HepG2 (cell line): ENCODE data around the gene CFL1. TPM values are rescaled to one million over a fixed set of nuclear protein-coding genes. Genes with fewer than 3 reads are reported as not detected.
A peak's percentile ranks its signal among the peaks of the same experiment; 100 is the strongest.

Source experiments
- CC2D1A ChIP-seq: sonication (generic); formaldehyde crosslinking; IDR thresholded peaks from 2 replicates; pipeline ENCODE4 v1.8.1; 2023; ENCODE audit warnings: mild to moderate bottlenecking, missing genetic modification reagents
- DPF2 ChIP-seq: sonication (generic); formaldehyde crosslinking; IDR thresholded peaks from 2 replicates; pipeline ENCODE4 v1.4.0; 2020; ENCODE audit warnings: mild to moderate bottlenecking, low read depth, missing genetic modification reagents, borderline replicate concordance
- ISL2 ChIP-seq: sonication (generic); formaldehyde crosslinking; IDR thresholded peaks from 2 replicates; pipeline ENCODE4 v1.5.0; 2020; ENCODE audit warnings: missing genetic modification reagents
- KMT2B ChIP-seq: IDR thresholded peaks from 2 replicates; pipeline ENCODE4 v1.6.1; 2016; ENCODE audit warnings: missing genetic modification reagents, missing compliant biosample characterization
- MEIS1 ChIP-seq: sonication (generic); formaldehyde crosslinking; IDR thresholded peaks from 2 replicates; pipeline ENCODE4 v1.9.0; 2021; ENCODE audit warnings: mild to moderate bottlenecking, missing genetic modification reagents, moderate library complexity, borderline replicate concordance
- MTF1 ChIP-seq: sonication (generic); formaldehyde crosslinking; IDR thresholded peaks from 2 replicates; pipeline ENCODE4 v1.5.0; 2020; ENCODE audit warnings: missing genetic modification reagents
- POLR2G ChIP-seq: fragments of 200-400 bp; formaldehyde crosslinking; IDR thresholded peaks from 2 replicates; pipeline ENCODE4 v1.6.1; 2018; ENCODE audit warnings: mild to moderate bottlenecking, low read depth, low read length, moderate library complexity
- RAD21 ChIP-seq: fragments of 450-650 bp; formaldehyde crosslinking; IDR thresholded peaks from 2 replicates; pipeline ENCODE4 v1.5.0; 2020; ENCODE audit warnings: mild to moderate bottlenecking
- RBM39 ChIP-seq: fragments of 200-400 bp; formaldehyde crosslinking; IDR thresholded peaks from one replicate; pipeline ENCODE4 v1.6.1; 2018; ENCODE audit warnings: antibody characterized with exemption, mild to moderate bottlenecking, low read depth, low read length; ENCODE audit not compliant: poor library complexity, severe bottlenecking
- STAG1 ChIP-seq: sonication (generic); formaldehyde crosslinking; IDR thresholded peaks from 2 replicates; pipeline ENCODE4 v1.4.0; 2020; ENCODE audit warnings: missing genetic modification reagents
- TBX2 ChIP-seq: sonication (generic); formaldehyde crosslinking; IDR thresholded peaks from 2 replicates; pipeline ENCODE4 v1.5.0; 2020; ENCODE audit warnings: missing genetic modification reagents, mild to moderate bottlenecking, borderline replicate concordance
- TRIM24 ChIP-seq: sonication (generic); formaldehyde crosslinking; IDR thresholded peaks from 2 replicates; pipeline ENCODE4 v1.8.0; 2022; ENCODE audit warnings: mild to moderate bottlenecking, missing genetic modification reagents
- ZBTB4 ChIP-seq: sonication (generic); formaldehyde crosslinking; IDR thresholded peaks from 2 replicates; pipeline ENCODE4 v1.4.0; 2020; ENCODE audit warnings: missing genetic modification reagents, mild to moderate bottlenecking, borderline replicate concordance
- ZBTB7B ChIP-seq: sonication (generic); formaldehyde crosslinking; IDR thresholded peaks from 2 replicates; pipeline ENCODE4 v1.4.0; 2020; ENCODE audit warnings: missing genetic modification reagents
- ZNF34 ChIP-seq: sonication (generic); formaldehyde crosslinking; IDR thresholded peaks from 2 replicates; pipeline ENCODE4 v1.4.0; 2020; ENCODE audit warnings: mild to moderate bottlenecking, missing genetic modification reagents, borderline replicate concordance
- ZNF550 ChIP-seq: sonication (generic); formaldehyde crosslinking; IDR thresholded peaks from 2 replicates; pipeline ENCODE4 v1.4.0; 2020; ENCODE audit warnings: mild to moderate bottlenecking, missing genetic modification reagents, borderline replicate concordance
- ZNF703 ChIP-seq: sonication (generic); formaldehyde crosslinking; IDR thresholded peaks from 2 replicates; pipeline ENCODE4 v1.5.1; 2020; ENCODE audit warnings: missing genetic modification reagents, mild to moderate bottlenecking, moderate library complexity, borderline replicate concordance
- polyA plus RNA-seq, 8 experiments: library from polyadenylated mRNA; depleted of rRNA in 3 of 8; stranded (reverse) in 7 of 8; unstranded in 1 of 8; fragments of >200 nt; fragmentation: Illumina TruSeq in 4 of 8; extraction: Trizol in 4 of 8; gene quantifications; 2 replicates each; pipeline versions ENCODE4 v1.2.1 to v1.2.3, GENCODE V29; 2011 to 2016; ENCODE audit warnings: low read depth in 4 of 8, missing spikeins in 1 of 8, mixed read lengths in 1 of 8; ENCODE audit not compliant: insufficient read depth in 1 of 8
- total RNA-seq, 5 experiments: library from RNA; depleted of rRNA; stranded (reverse); fragments of >200 nt; fragmentation: Illumina TruSeq; extraction: Trizol; gene quantifications; 2 replicates each; pipeline ENCODE4 v1.2.3, GENCODE V29; 2016; ENCODE audit warnings: low read depth in 1 of 5
- TF ChIP-seq, protein P1 (sequence below): sonication (generic); formaldehyde crosslinking; IDR thresholded peaks from 2 replicates; pipeline ENCODE4 v1.4.0; 2020; ENCODE audit warnings: missing genetic modification reagents
- TF ChIP-seq, protein P2 (sequence below): sonication (generic); formaldehyde crosslinking; IDR thresholded peaks from 2 replicates; pipeline ENCODE4 v1.4.0; 2020; ENCODE audit warnings: mild to moderate bottlenecking, missing genetic modification reagents

CFL1 gene
- total and polyA plus RNA-seq, 2 of the 13 experiments (the other 11 are each of a cell fraction or from before 2014, with no cell fraction given), result 379 to 383 TPM

DNA sequence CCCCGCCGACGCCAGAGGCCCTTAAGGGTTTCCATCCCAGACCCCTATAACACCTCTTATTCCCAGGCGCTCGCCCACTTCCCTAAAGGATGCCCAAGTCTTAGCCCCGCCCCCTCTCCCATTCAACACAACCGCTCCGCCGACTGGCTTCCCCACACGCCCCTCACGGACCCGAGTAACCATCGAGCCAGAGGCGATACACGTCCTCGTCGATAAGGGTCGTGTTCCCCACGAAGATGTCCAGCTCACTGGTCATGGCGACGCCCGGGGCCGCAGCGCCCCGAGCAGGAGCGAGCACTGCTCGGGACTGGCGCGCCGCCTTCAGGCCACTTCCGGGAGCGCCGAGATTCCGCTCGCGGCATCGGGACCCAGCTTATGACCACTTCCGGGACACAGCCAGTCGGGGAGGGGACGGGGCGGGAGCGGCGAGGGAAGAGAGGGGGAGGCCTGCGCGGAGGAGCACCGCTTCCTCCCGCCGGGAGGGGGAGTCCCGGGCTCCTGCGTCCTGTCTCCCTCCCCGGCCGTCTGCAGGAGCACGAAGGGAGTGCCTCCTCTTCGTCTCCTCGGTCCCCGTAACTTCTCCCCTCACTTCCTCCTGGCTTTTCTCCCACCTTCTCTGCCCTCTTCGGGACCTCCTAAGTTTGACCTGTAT is 30.3 kb upstream of the CFL1 start, which contains the start of gene FIBP (continued):
- TF ChIP-seq MEIS1, result no peak
- no peak for TF ChIP-seq TRIM24
- no peak for TF ChIP-seq DPF2 (CRISPR knock-in tag)
- TF ChIP-seq ISL2, result peak; percentile 72
- no peak for TF ChIP-seq MTF1 (CRISPR knock-in tag)
- TF ChIP-seq, protein P1, sequence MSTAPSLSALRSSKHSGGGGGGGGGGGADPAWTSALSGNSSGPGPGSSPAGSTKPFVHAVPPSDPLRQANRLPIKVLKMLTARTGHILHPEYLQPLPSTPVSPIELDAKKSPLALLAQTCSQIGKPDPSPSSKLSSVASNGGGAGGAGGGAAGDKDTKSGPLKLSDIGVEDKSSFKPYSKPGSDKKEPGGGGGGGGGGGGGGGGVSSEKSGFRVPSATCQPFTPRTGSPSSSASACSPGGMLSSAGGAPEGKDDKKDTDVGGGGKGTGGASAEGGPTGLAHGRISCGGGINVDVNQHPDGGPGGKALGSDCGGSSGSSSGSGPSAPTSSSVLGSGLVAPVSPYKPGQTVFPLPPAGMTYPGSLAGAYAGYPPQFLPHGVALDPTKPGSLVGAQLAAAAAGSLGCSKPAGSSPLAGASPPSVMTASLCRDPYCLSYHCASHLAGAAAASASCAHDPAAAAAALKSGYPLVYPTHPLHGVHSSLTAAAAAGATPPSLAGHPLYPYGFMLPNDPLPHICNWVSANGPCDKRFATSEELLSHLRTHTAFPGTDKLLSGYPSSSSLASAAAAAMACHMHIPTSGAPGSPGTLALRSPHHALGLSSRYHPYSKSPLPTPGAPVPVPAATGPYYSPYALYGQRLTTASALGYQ (CRISPR knock-in tag), result no peak
- TF ChIP-seq RBM39, result peak; percentile 66
- no peak for TF ChIP-seq ZBTB7B (CRISPR knock-in tag)
- TF ChIP-seq RAD21 (CRISPR knock-in tag), result peak; percentile 78; the same call in 1 of the 2 replicates
- TF ChIP-seq POLR2G, result peak; percentile 92
- TF ChIP-seq STAG1 (CRISPR knock-in tag), result peak; percentile 53
- TF ChIP-seq CC2D1A (CRISPR knock-in tag), result no peak
- 0 out of 2 replicates have a peak, but pooled peaks have one; percentile 35 for TF ChIP-seq ZBTB4 (CRISPR knock-in tag)
- no peak for TF ChIP-seq ZNF34 (CRISPR knock-in tag)
- peak; percentile 51 for TF ChIP-seq TBX2 (CRISPR knock-in tag)
- no peak; the same call in 1 of the 2 replicates for TF ChIP-seq KMT2B
- TF ChIP-seq, protein P2, sequence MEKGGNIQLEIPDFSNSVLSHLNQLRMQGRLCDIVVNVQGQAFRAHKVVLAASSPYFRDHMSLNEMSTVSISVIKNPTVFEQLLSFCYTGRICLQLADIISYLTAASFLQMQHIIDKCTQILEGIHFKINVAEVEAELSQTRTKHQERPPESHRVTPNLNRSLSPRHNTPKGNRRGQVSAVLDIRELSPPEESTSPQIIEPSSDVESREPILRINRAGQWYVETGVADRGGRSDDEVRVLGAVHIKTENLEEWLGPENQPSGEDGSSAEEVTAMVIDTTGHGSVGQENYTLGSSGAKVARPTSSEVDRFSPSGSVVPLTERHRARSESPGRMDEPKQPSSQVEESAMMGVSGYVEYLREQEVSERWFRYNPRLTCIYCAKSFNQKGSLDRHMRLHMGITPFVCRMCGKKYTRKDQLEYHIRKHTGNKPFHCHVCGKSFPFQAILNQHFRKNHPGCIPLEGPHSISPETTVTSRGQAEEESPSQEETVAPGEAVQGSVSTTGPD (CRISPR knock-in tag), result no peak
- no peak for TF ChIP-seq ZNF703
- no peak for TF ChIP-seq ZNF550 (CRISPR knock-in tag)
